CD4-positive, CD25-positive, alpha-beta regulatory T cell (primary cell): ENCODE data around the gene RPL15. TPM values are rescaled to one million over a fixed set of nuclear protein-coding genes. Genes with fewer than 3 reads are reported as not detected.

ENCODE experiments used
- ATAC-seq, 2 donors: fragments of 150-1000 bp; cut with Tn5 transposase; one replicate each; pipeline ENCODE4 v1.10.0; 2021; ENCODE audit warnings: low read depth in 2 of 2, moderate number of reproducible peaks in 2 of 2, moderate library complexity in 1 of 2
- DNase-seq, 3 donors: peaks; one replicate each; pipeline versions ENCODE4 v3.0.0 to v3.0.0-alpha.2; 2012 to 2022; ENCODE audit warnings: mixed read lengths in 1 of 3
- H3K27ac ChIP-seq: one replicate; pipeline ENCODE4 v1.7.0; 2013; ENCODE audit warnings: mild to moderate bottlenecking, low read length; ENCODE audit not compliant: insufficient read depth, poor library complexity, severe bottlenecking
- H3K27me3 ChIP-seq: one replicate; pipeline ENCODE4 v1.7.0; 2013; ENCODE audit warnings: low read length; ENCODE audit not compliant: control insufficient read depth, insufficient read depth
- H3K36me3 ChIP-seq: one replicate; pipeline ENCODE4 v1.7.0; 2013; ENCODE audit warnings: mild to moderate bottlenecking, low read length, moderate library complexity; ENCODE audit not compliant: control insufficient read depth, insufficient read depth
- H3K4me1 ChIP-seq: 2 replicates; pipeline ENCODE4 v1.7.0; 2013; ENCODE audit warnings: mild to moderate bottlenecking, low read length; ENCODE audit not compliant: insufficient read depth, control insufficient read depth, poor library complexity, severe bottlenecking
- H3K4me3 ChIP-seq: one replicate; pipeline ENCODE4 v1.7.0; 2013; ENCODE audit warnings: low read depth, mild to moderate bottlenecking, low read length, moderate library complexity
- H3K9me3 ChIP-seq, 2 experiments: 1 replicate in 1 of 2; 2 replicates in 1 of 2; pipeline ENCODE4 v1.7.0; 2013; ENCODE audit warnings: low read length in 2 of 2, mild to moderate bottlenecking in 1 of 2, moderate library complexity in 1 of 2; ENCODE audit not compliant: control insufficient read depth in 2 of 2
- H3K27ac Mint-ChIP-seq, 3 donors: one replicate each; pipeline ENCODE4 v1.8.0; 2020 to 2022; ENCODE audit warnings: mild to moderate bottlenecking in 3 of 3, mixed read lengths in 3 of 3, moderate library complexity in 2 of 3
- H3K27me3 Mint-ChIP-seq: one replicate; pipeline ENCODE4 v1.8.0; 2022; ENCODE audit warnings: mild to moderate bottlenecking, mixed read lengths
- H3K36me3 Mint-ChIP-seq: one replicate; pipeline ENCODE4 v1.8.0; 2020; ENCODE audit warnings: mixed read lengths
- H3K4me1 Mint-ChIP-seq, 4 donors: one replicate each; pipeline ENCODE4 v1.8.0; 2020 to 2022; ENCODE audit warnings: mixed read lengths in 4 of 4, mild to moderate bottlenecking in 1 of 4
- H3K4me3 Mint-ChIP-seq, 4 donors: one replicate each; pipeline ENCODE4 v1.8.0; 2020 to 2022; ENCODE audit warnings: mild to moderate bottlenecking in 4 of 4, mixed read lengths in 4 of 4, moderate library complexity in 3 of 4
- H3K9me3 Mint-ChIP-seq, 7 donors: one replicate each; pipeline ENCODE4 v1.8.0; 2020 to 2022; ENCODE audit warnings: mixed read lengths in 7 of 7, mild to moderate bottlenecking in 3 of 7, moderate library complexity in 2 of 7
- polyA plus RNA-seq, 4 donors: library from polyadenylated mRNA; unstranded; fragments of 300-500 nt; fragmentation: Illumina TruSeq; gene quantifications; one replicate each; pipeline ENCODE4 v1.2.3, GENCODE V29; 2021
- total RNA-seq: library from RNA; stranded (reverse); gene quantifications from one replicate; pipeline ENCODE4 v1.2.3, GENCODE V29; 2022

RPL15 gene
- total and polyA plus RNA-seq, 5 donors from 2014 or later = 1,532 to 5,496 (median 4,030) TPM

DNA sequence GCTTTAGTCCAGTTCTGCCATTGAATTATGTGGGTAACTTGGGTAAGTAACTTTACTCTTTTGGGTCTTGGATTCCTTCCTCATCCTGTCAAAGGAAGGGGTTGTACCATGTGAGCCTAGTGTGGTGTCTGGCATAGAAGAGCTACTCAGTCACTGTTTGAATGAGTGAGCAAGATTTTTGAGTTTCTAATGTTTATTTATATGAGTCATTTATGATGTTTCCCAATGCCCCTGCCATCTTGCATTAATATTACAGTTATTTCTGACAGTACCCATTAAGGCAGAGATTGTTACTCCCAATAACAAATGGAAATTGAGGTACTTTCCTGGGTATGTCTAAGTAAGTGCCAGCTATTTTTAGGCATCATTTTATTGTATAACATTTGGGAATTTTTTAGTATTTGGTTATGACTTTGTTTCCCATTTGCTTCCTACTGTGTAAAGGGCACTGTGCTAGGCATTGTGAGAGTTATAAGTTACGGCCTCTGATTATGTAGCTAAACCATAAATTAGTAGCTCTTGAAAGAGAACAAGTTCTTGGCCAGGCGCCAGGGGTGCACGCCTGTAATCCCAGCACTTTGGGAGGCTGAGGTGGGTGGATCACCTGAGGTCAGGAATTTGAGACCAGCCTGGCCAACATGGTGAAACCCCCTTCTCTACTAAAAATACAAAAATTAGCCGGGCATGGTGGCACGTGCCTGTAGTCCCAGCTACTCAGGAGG lies 51.7 kb downstream of the RPL15 start:
- no peak overlapping the region for H3K27ac ChIP-seq
- H3K9me3 Mint-ChIP-seq = peaks cover 0 to 1% (median 0%) of the 10 kb centered on the region in 7 donors
- H3K27me3 Mint-ChIP-seq = peaks cover 5% of the 10 kb centered on the region
- no peaks in the 10 kb centered on the region for H3K4me1 ChIP-seq
- no peaks in the 10 kb centered on the region for H3K27me3 ChIP-seq
- no peak overlapping the region for H3K27ac Mint-ChIP-seq
- peaks cover 65% of the 10 kb centered on the region for H3K36me3 ChIP-seq
- ATAC-seq (no peak), DNase-seq (no peak)
- no peak overlapping the region for H3K4me3 Mint-ChIP-seq
- peaks cover 10 to 40% (median 30%) of the 10 kb centered on the region in 4 donors for H3K4me1 Mint-ChIP-seq
- H3K9me3 ChIP-seq = no peaks in the 10 kb centered on the region
- peaks cover 48% of the 10 kb centered on the region for H3K36me3 Mint-ChIP-seq
- H3K4me3 ChIP-seq = no peak overlapping the region

DNA sequence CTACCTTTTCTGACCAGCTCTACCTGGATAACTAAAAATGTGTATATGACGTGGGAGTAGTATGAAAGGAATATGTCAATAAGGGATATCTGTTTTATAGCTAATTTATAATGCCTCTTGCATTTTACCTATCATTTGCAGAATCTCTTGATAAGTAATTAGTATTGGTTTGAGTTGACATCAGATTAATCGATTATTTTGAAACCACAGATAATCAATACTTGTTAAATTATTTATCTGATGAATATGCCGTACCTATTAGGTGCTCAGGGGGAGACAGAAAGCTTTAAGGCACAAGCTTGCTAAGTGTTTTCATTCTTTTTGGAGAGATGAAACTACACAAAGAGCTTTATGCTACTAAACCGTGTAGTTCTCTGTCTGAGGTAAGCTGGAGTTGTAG lies 52.5 kb downstream of the RPL15 start:
- no peak overlapping the region for H3K4me3 Mint-ChIP-seq
- no peaks in the 10 kb centered on the region for H3K27me3 ChIP-seq
- H3K27ac ChIP-seq = no peak overlapping the region
- peaks cover 10 to 35% (median 26%) of the 10 kb centered on the region in 4 donors for H3K4me1 Mint-ChIP-seq
- H3K27me3 Mint-ChIP-seq = peaks cover 5% of the 10 kb centered on the region
- peaks cover 0 to 1% (median 0%) of the 10 kb centered on the region in 7 donors for H3K9me3 Mint-ChIP-seq
- peaks cover 65% of the 10 kb centered on the region for H3K36me3 ChIP-seq
- DNase-seq (no peak), ATAC-seq (no peak)
- no peak overlapping the region for H3K4me3 ChIP-seq
- peaks cover 47% of the 10 kb centered on the region for H3K36me3 Mint-ChIP-seq
- H3K4me1 ChIP-seq = no peaks in the 10 kb centered on the region
- H3K27ac Mint-ChIP-seq = no peak overlapping the region
- no peaks in the 10 kb centered on the region for H3K9me3 ChIP-seq

Other genes with a start within 250 kb of the RPL15 start
- gene UBE2E1, start 111.2 kb upstream of the RPL15 start, total RNA-seq = 65.3 TPM
- gene UBE2E1, start 111.2 kb upstream of the RPL15 start, polyA plus RNA-seq = 10 to 100 TPM in 2 of 4 donors, 1 to 10 TPM in 2; 6.2 to 21.2 (median 10.6) TPM
- 2.1 TPM for gene NKIRAS1, start 142 bp upstream of the RPL15 start, total RNA-seq
- 1 to 10 TPM; 3.6 to 5.8 (median 4.1) TPM for gene NKIRAS1, start 142 bp upstream of the RPL15 start, polyA plus RNA-seq
- gene NR1D2, start 28.2 kb downstream of the RPL15 start, total RNA-seq = 113 TPM
- 10 to 100 TPM; 35.9 to 47.5 (median 43.9) TPM for gene NR1D2, start 28.2 kb downstream of the RPL15 start, polyA plus RNA-seq